Measurements from ENCODE around the gene POLR2A. TPM values are rescaled to one million over a fixed set of nuclear protein-coding genes. Genes with fewer than 3 reads are reported as not detected.

POLR2A gene
- total and polyA plus RNA-seq, 2 of the 13 experiments (the other 11 are each of a cell fraction or from before 2014, with no cell fraction given) = 17.8 to 18.3 TPM

GRCh38 chr17:7502987-7503386 is 18.8 kb downstream of the POLR2A start:
- BruUV-seq (replicated peaks) = no TSS peak
- 93% methylated on average over 14 of the region's 14 CpGs for WGBS (ENCODE audit: low lambda C conversion rate)
- in situ Hi-C loops (cut with HindIII; ENCODE audit: extremely low pct_ligation_motif_present, low pct_unique_long_range_greater_than_20kb) (no loop called here), intact Hi-C loops (cut with micrococcal nuclease; ENCODE audit: unreplicated experiment) (loop anchor here (5.0 kb wide), 1 partner anchor 146 kb away; the partner anchor contains the start of gene TMEM95)
- no peak overlapping the region for H2AFZ ChIP-seq (ENCODE audit: low read length)
- H3K9me3 ChIP-seq (ENCODE audit: low read length) = no peaks in the 10 kb centered on the region
- H3K4me3 ChIP-seq (replicated peaks in 1 of 3; ENCODE audit: insufficient read depth in 1 of 3, low read depth in 2 of 3, low read length in 3 of 3) = no peak overlapping the region
- H3K27ac ChIP-seq (ENCODE audit: extremely low read length, insufficient read depth, low read length) = no peak overlapping the region
- no peaks in the 10 kb centered on the region for H3K4me1 ChIP-seq (ENCODE audit: insufficient read depth, low read length)
- no peaks in the 10 kb centered on the region for H4K20me1 ChIP-seq (ENCODE audit: insufficient read depth, low read length)
- H3K27me3 ChIP-seq (ENCODE audit: control insufficient read depth in 1 of 2, insufficient read depth in 2 of 2, low read length in 2 of 2) = no peaks in the 10 kb centered on the region
- H3K4me2 ChIP-seq (ENCODE audit: low read depth, low read length) = no peak overlapping the region
- ChIA-PET CTCF (ENCODE audit: low intra/inter-chr PET ratio, low total read pairs) (interaction anchor here (0.8 kb wide), 1 partner anchor 67 kb away, joined by 3 read pairs; no protein-coding TSS in a partner anchor), POLR2A (no interaction called here)
- no peaks in the 10 kb centered on the region for H3K79me2 ChIP-seq (ENCODE audit: insufficient read depth, low read length)
- H3K9ac ChIP-seq (ENCODE audit: insufficient read depth, low read depth, low read length) = no peak overlapping the region
- peak; percentile 64 for ATAC-seq
- DNase-seq (ENCODE audit: low spot score) = no peak
- FAIRE-seq = no peak
- peaks cover 46 to 81% of the 10 kb centered on the region in 2 experiments for H3K36me3 ChIP-seq (replicated peaks in 1 of 2; ENCODE audit: control insufficient read depth in 1 of 2, insufficient read depth in 2 of 2, low read length in 2 of 2)
- peak; percentile 55 for TF ChIP-seq AGO2 (optimal IDR thresholded peaks at IDR 0.05; ENCODE audit: low read depth, low read length)
- peak; percentile 54; the same call in 1 of the 2 replicates for TF ChIP-seq ZBTB4 (CRISPR knock-in tag; IDR thresholded peaks at IDR 0.05; ENCODE audit: borderline replicate concordance)
- TF ChIP-seq RAD21 (CRISPR knock-in tag; IDR thresholded peaks at IDR 0.05) = peak; percentile 50; the same call in 1 of the 2 replicates
- no peak for TF ChIP-seq HNF4G (IDR thresholded peaks at IDR 0.05; ENCODE audit: borderline replicate concordance, low read depth, low read length)
- no peak for TF ChIP-seq HNF4G (CRISPR knock-in tag; IDR thresholded peaks at IDR 0.05; ENCODE audit: borderline replicate concordance, low read depth)
- TF ChIP-seq ZNF780A (CRISPR knock-in tag; IDR thresholded peaks at IDR 0.05) = no peak
- TF ChIP-seq ESRRA (CRISPR knock-in tag; IDR thresholded peaks at IDR 0.05; ENCODE audit: low read depth) = no peak
- TF ChIP-seq NBN (conservative IDR thresholded peaks at IDR 0.05) = no peak
- TF ChIP-seq ZNF629 (CRISPR knock-in tag; conservative IDR thresholded peaks at IDR 0.05) = no peak
- TF ChIP-seq ZNF879 (CRISPR knock-in tag; IDR thresholded peaks at IDR 0.05) = no peak
- no peak for TF ChIP-seq ATAD3A (CRISPR knock-in tag; IDR thresholded peaks at IDR 0.05)
- TF ChIP-seq SMC3 (IDR thresholded peaks at IDR 0.05; ENCODE audit: low read length) = peak; percentile 54
- no peak for TF ChIP-seq TIGD3 (CRISPR knock-in tag; IDR thresholded peaks at IDR 0.05; ENCODE audit: borderline replicate concordance)
- no peak for TF ChIP-seq DNMT3B (CRISPR knock-in tag; conservative IDR thresholded peaks at IDR 0.05)
- TF ChIP-seq PRPF4 (IDR thresholded peaks at IDR 0.05; ENCODE audit: low read depth, low read length, poor library complexity, severe bottlenecking) = peak; percentile 37
- no peak for TF ChIP-seq ZNF317 (CRISPR knock-in tag; IDR thresholded peaks at IDR 0.05)
- TF ChIP-seq ZBTB38 (CRISPR knock-in tag; IDR thresholded peaks at IDR 0.05) = peak; percentile 96
- TF ChIP-seq KDM6A (CRISPR knock-in tag; IDR thresholded peaks at IDR 0.05; ENCODE audit: low read depth) = no peak
- no peak for TF ChIP-seq ZNF468 (CRISPR knock-in tag; IDR thresholded peaks at IDR 0.05)
- TF ChIP-seq HOXD1 (CRISPR knock-in tag; IDR thresholded peaks at IDR 0.05) = no peak
- TF ChIP-seq ZBTB42 (CRISPR knock-in tag; IDR thresholded peaks at IDR 0.05) = no peak
- no peak for TF ChIP-seq FLYWCH1 (CRISPR knock-in tag; IDR thresholded peaks at IDR 0.05)
- TF ChIP-seq KAT8 (CRISPR knock-in tag; IDR thresholded peaks at IDR 0.05) = no peak
- TF ChIP-seq SMAD3 (CRISPR knock-in tag; IDR thresholded peaks at IDR 0.05) = no peak
- TF ChIP-seq MIER2 (CRISPR knock-in tag; IDR thresholded peaks at IDR 0.05) = no peak

Measured in HepG2 (cell line).